Stomach (tissue), 4 donors: ENCODE results near the gene CNOT3.

ENCODE experiments used
- POLR2A ChIP-seq, 4 donors: fragments of 450-650 bp; IDR thresholded peaks; one replicate each; pipeline ENCODE4 v1.6.1; 2016; ENCODE audit warnings: antibody characterized with exemption in 4 of 4, control low read depth in 2 of 4, mild to moderate bottlenecking in 1 of 4, moderate library complexity in 1 of 4
- TF ChIP-seq, protein P1 (sequence below), 7 experiments: fragments of 450-650 bp in 4 of 7; fragments of 200-600 bp in 3 of 7; sonication (generic) in 3 of 7; IDR thresholded peaks; one replicate each; pipeline ENCODE4 v1.5.1; 2016 to 2019; ENCODE audit warnings: antibody characterized with exemption in 7 of 7, control low read depth in 2 of 7, mild to moderate bottlenecking in 1 of 7

DNA sequence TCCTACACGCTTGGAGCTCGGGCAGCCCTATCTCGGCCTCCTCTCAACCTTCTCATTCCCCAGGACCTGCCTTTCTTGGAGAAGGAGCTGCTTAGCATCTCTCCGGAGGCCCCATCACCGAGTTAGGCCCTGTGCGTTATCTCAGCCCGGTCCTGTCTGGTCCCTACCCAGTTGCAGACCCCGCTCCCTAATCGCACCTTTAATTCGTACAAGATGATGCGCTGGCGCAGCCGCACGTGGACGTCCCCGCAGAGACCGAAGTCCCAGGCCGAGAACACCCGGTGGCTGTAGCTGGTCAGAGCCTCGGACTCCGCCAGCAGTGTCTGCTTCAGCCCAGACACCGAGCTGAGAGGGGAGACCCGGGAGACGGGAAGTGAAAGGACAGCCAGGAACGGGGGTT lies 27.7 kb downstream of the CNOT3 start:
- TF ChIP-seq, protein P1, sequence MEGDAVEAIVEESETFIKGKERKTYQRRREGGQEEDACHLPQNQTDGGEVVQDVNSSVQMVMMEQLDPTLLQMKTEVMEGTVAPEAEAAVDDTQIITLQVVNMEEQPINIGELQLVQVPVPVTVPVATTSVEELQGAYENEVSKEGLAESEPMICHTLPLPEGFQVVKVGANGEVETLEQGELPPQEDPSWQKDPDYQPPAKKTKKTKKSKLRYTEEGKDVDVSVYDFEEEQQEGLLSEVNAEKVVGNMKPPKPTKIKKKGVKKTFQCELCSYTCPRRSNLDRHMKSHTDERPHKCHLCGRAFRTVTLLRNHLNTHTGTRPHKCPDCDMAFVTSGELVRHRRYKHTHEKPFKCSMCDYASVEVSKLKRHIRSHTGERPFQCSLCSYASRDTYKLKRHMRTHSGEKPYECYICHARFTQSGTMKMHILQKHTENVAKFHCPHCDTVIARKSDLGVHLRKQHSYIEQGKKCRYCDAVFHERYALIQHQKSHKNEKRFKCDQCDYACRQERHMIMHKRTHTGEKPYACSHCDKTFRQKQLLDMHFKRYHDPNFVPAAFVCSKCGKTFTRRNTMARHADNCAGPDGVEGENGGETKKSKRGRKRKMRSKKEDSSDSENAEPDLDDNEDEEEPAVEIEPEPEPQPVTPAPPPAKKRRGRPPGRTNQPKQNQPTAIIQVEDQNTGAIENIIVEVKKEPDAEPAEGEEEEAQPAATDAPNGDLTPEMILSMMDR (IDR thresholded peaks at IDR 0.05), result no peak
- TF ChIP-seq POLR2A (IDR thresholded peaks at IDR 0.05), result no peak
